Activated CD4-positive, alpha-beta T cell treated with anti-CD3 and anti-CD28 coated beads, Interleukin-2, Interleukin-4, amounts not matched to agents 100 ng/mL and 50 ng/mL, durations not matched to agents 16 hours and 8 hours (primary cell): ENCODE data around the gene NPL.

ENCODE experiments used
- DNase-seq: peaks from one replicate; pipeline ENCODE4 v3.0.0-alpha.2; 2020; ENCODE audit warnings: low spot score

The NPL gene

GRCh38 chr1:182867861-182868260 lies 78.3 kb downstream of the NPL start:
- DNase-seq: no peak

- DNase-seq: no peak
These were observed 79.7 kb downstream of the NPL start for GRCh38 chr1:182869241-182869666.

GRCh38 chr1:182872881-182873280 lies 83.3 kb downstream of the NPL start:
- DNase-seq: no peak

- no peak for DNase-seq
These were observed 86.3 kb downstream of the NPL start for GRCh38 chr1:182875889-182876288.

GRCh38 chr1:182877331-182877730 lies 87.8 kb downstream of the NPL start:
- DNase-seq: no peak

GRCh38 chr1:182877842-182878241 lies 88.3 kb downstream of the NPL start:
- DNase-seq: peak; percentile 15
